HG02798 (cell line): Measurements from ENCODE around the gene CEP164.

Experiments used
- ATAC-seq: cut with Tn5 transposase; IDR thresholded peaks from one replicate; pipeline ENCODE4 v1.9.1; 2021; ENCODE audit warnings: mild to moderate bottlenecking; ENCODE audit not compliant: unreplicated experiment, poor library complexity

The CEP164 gene

DNA sequence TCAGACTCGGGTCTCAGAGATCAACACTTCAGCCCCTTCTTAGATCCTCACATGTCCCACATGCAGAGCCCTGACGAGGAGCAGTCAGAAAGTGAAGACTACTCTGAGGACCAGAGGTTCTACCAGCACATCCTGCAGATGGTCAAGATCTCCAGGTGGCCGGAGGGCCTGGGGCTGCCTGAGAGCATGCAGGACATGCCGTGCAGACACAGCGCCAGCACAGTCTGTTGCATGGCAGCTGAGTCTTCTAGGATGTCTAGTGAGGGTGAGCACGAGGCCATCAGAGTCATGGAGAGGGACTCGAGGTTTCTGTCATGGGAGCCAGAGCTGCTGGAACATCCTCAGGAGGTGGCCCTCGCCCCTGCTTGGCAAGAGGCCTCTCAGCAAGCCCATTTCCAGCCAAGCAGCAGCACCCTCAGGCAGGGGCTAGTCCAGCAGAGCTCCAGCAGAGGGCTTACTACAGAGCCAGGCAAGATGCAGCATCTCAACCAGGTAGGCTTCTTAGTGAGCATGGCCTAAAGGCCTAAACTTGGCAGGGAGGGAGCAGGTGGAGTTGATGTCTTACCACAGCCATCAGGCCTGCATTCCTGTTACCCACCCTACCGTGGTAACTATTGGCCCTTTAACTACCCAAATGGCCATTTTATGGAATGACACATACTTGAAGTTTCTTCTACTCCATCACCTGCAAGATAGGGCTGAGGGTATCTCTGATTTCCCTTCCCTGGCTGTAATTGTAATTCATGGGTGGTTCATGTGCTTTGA is 28.7 kb downstream of the CEP164 start:
- no peak for ATAC-seq

DNA sequence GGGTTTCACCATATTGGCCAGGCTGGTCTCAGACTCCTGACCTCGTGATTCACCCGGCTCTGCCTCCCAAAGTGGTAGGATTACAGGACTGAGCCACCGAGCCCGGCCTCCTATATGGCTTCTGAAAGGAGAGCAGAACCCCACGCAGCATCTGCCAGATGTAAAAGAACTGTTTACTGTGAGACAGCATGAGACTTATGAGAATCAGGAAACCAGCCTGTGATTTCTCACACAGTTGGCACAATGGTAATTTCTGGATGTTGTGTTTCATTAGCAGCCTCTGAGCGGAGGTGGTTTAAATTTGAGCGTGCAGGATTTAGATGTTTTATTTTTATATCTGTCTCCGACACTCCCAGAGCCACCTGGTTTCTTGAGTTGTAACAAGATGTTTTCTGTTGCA is 33.8 kb downstream of the CEP164 start:
- ATAC-seq = no peak

DNA sequence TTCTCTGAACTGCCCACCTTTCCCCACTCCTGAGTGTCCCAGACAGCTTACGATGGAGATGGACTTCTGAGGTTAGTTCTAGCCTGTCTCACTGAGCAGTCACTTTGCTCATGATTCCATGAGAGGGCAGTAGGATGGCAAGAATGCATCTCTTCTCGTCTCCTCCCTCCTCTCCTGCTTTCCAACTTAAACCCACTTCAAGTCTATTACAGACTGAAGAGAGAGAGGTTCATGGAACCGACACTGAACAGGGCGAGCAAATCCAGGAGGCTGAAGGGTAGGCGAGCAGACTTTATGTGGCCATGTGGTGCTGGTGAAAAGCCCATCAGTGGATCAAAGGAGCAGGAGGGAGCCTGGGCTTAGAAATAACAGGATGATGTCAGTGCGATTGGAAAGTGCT is 38.6 kb downstream of the CEP164 start:
- ATAC-seq = no peak

DNA sequence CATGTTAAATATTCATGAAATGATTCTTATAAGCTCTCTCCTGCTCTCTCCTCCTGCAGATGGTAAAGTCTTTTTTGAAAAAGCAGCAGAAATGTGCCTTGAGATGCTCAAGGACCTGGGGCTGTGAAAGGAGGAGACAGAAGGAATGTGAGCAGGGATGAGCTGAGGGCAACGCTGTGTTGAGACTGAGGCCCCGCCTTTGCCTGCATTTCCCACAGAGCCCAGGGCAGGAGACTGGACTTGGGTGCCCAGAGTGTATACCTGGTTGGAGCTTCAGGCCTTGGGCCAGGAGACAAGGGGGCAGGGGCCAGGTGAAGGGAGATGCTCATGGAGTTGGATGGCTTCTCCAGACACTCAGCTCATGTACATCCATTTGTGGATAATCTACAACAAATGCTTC is 39.2 kb downstream of the CEP164 start:
- no peak for ATAC-seq

DNA sequence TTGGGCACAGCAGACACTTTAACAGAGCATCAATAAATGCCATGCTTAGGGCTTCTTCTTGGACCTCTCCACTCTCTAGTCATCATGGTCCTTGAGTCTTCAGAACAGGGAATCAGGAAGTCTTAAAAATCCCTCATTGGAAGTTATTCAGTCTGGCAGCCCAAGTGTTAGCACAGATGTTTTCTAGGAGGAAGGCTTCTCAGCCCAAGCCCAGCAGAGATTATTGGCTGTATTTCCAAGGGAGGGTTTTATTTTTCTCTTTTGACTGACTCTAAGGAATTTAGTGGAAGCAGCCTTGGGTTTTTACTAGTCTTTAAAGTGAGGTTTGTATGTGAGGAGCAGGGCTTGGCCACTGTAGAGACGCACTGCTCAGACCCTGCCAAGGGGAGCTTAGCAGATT is 41.9 kb downstream of the CEP164 start:
- no peak for ATAC-seq

DNA sequence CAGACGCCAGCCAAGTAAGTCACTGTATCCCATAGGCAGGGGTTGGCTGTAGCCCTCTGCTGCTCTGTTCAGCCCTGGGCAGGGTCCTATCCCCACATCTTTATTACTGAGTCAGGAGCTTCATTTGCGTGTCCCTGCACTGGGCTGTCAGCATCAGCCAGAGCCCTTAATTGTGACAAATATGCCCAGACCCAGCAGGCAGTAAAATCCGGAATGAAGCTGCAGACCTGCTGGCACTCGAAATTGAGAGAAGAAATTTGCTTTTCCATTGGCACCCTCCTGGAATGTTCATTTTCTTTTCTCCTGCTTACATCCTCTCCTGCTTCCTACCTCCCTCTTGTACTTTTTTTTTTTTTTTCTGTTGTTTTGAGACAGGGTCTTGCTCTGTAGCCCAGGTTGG is 43.8 kb downstream of the CEP164 start:
- ATAC-seq = no peak

DNA sequence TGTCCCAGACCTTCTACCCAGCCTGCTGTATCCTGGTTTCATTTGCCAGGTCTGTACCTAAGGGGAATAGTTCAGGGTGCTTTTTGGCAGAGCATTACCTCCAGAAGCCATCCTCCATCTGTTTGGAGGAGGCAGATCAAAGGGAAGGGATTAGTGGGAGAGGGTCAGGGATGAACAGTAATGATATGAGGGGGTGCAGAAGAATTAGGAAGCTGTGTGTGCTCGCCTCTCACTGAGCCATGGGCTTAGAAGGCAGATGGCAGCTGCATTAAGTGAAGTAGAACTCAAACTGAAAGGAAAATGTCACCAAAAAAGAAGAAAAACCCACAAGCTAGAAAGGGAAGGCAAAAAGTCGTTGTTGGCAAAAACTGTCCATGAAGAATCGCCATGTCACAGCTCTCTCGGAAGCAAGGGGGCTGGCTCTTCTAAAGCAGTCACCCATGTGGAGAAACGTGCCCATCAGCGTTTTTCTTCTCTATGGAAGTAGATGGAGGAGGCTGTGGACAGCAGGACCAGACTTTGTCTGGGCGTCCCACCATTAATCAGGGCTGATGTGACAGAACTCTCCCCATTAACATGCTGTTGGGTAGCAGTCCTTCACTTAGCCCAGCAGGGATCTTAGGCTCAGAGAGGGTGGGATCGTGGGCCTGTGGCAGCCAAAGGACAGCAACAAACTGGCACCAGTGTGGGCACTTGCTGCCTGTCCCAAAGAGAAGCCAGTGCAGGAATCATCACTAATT is 46.8 kb downstream of the CEP164 start:
- no peak for ATAC-seq

DNA sequence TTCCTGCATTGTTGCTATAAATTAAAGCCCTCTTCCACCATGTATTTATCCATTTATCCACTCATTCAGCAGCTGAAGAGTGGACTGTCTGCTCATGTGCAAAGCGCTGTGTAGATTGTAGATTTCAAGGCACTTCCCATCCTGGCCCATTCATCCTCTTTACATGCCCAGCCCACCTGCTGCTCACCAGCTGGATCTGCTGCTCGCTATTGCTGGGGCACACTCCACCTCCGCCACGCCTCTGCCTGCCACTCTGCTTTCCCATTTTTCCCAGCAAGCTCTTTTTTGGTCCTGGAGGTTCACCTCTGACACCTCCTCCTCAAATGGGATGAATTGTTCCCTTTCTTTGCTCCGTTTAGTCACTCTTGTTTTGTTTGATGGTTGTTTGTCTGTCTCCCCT is 48.3 kb downstream of the CEP164 start:
- ATAC-seq = no peak

DNA sequence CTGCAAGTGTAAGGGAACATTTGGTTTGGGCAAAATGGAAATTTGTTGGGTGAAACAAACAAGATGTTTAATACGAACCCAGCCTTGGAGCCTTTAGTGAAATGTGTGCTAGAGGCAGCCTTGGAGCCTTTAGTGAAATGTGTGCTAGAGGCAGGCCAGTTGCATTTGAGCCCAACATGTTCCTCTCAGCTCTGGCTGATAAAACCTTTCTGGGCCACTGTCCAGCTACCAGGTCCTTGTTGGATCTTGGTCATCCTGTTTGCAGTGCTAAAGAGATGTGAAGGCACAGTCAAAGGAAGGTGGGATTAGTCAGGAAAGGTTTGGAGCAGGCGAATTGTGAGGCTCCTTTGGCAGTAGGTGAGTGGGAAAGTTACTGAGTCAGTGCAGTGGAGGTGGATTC is 48.9 kb downstream of the CEP164 start:
- no peak for ATAC-seq

DNA sequence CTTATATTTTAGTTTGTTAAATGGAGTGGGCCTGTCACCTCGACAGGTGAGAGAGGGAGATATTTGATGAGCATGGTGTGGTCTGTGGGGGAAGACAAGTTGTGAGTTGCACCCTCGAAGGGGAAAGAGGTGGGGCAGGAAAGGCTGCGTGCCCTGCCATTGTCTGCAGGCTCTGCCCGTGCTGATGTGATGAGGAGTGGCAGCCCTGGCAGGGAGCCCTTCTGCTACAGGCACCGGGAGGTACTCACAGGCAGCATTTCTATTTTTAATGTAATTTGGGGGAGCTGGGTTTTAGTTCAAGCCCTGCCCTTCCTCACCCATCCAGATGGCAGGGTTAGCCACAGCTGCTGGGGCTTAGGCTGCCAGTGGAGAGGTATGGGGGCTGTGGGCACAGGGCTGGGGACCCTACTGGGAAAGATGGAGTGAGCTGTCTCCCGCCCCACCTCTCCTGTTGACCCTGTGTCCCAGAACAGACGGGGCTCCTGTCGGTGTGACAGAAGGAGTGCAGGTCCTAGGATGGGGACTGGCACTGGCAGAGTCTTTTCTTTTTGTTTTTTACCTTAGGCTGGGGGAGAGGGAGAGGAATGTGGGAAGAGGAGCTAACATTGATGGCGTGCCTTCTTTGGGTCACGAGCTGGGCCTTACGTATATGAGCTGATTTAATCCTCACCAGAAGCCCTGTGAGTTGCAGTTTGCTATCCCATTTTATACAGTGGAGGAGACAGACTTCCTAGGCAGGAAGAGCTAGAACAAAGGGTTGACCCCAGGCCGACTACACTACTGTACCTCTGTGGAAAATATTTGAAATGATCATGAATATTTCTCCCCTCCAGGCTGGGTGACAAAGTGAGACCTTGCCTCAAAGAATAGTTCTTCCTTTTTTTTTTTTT is 51.6 kb downstream of the CEP164 start:
- no peak for ATAC-seq

DNA sequence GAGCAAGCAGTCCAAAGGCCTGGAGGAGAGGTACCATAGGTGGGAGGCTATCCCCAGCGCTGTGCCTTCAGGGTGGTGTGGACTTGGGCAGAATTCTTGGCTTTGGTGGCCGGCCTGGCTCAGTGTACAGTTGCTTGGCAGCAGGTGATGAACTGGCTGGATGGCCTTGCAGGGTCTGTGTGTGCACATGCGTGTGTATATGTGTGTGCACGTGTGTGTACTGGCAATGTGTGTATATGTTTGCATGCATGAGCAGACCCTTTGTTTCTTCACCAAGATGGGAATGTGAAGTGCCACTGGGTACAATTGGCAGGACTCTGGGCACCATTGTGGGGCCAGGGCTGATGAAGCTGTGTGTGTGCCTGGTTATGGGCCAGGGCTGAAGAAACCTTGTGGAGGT is 53.0 kb downstream of the CEP164 start:
- ATAC-seq = no peak

DNA sequence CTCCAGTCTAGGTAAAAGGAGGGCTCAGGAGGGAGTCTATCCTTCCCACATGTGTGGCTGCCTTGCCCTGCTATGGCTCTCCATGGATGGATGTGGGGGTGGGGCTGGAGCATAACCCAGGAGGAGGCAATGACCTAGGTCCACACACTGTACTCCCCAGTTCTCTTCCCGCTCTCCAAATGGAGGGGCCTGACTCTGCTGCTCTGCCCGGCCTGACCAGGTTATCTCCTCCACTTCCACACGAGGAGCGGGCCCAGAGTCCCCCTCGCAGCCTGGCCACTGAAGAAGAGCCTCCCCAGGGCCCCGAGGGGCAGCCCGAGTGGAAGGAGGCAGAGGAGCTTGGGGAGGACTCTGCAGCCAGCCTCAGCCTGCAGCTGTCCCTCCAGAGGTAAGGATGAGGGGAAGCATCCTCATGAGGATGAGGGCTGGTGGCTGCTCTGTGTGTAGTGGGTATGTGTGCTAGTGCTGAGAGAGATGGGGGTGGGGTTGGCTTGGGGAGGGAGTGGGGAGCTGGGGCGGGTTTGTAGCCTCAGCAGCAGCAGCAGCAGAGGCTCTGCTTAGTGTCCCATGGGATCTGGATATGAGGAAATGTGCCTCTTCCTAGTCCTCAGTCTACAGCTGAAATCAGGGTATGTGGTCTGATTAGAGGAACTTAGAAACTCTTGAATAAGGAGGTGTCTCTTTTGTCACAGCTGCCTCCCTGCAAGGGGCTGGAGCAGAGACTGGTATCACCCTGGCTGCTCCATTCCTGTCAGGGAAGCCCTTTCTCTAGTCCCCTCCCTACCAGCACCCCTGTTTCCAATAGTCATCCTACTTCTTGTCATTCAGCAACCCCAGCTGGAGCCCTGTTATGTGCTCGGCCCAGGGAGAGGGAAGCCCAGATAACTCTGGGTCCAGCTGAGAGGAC is 54.1 kb downstream of the CEP164 start:
- ATAC-seq = no peak

DNA sequence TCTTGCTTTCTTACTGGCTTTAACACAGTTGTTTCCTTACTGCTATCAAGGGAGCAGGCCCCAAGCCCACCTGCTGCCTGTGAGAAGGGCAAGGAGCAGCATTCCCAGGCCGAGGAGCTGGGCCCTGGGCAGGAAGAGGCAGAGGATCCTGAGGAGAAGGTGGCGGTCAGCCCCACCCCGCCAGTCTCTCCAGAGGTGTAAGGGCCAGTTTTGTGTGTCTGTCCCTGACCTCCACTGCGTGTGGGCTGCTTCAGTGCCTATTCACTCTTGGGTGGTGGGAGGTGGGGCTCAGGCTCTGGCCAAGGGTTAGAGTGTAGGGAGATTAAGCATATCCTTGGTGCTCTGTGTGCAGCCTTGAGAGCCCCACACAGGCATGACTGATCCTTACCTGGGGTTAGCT is 55.1 kb downstream of the CEP164 start:
- no peak for ATAC-seq

DNA sequence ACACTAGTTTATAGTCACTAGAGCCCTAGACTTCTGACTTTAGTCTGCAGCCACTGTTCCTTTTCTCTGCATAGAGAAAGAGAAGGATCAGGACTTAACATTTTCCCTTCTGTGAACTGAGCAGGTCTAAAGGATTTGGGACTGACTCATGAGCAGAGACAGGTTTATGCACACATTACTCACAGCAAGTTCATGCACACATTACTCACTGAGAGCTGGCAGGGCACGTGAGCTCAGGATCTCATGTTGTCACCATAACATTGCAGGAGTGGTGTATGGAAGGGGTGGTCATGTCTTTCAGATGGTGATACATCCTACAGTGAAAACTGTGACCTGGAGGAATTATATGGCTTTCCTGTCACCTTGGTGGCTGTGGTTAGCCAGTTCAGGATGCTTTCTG is 56.4 kb downstream of the CEP164 start:
- ATAC-seq = no peak

DNA sequence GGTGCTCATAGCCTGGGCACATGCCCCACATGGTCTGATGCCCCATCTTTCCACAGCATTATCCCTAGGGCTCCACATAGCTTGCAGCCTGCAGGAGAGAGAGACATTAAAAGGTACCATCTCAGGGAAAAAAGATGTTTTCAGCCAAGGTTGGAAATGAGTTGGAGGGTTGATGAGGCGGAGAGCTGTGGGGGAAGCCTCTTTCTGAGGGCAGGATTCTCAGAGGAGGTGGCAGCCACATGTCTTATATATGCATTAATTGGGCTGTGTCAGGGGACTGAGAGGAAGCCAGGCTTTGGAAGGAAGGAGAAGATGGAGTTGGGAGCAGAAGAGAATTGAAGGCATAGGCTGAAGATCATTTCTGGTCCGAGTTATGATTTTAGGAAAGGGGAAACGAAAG is 57.8 kb downstream of the CEP164 start:
- no peak for ATAC-seq

DNA sequence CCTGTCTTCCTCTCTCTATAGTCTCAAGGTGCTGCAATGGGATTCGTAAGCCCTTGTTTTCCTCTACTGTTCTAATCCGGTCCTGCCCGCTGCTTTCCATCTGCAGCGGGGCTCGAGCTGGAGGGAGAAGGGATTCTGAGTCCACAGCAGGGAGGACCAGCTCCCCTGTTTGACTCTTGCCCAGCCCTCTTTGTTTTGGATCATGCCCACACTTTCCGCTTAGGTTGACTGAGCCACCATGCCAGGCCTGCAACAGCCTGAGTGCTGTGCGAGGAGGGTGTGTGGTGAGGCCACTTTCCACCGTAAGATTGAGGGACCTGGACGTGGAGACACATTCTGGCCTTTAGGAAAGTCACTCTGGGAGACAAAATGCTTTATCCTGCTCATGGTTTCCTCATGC is 58.3 kb downstream of the CEP164 start:
- ATAC-seq = no peak

DNA sequence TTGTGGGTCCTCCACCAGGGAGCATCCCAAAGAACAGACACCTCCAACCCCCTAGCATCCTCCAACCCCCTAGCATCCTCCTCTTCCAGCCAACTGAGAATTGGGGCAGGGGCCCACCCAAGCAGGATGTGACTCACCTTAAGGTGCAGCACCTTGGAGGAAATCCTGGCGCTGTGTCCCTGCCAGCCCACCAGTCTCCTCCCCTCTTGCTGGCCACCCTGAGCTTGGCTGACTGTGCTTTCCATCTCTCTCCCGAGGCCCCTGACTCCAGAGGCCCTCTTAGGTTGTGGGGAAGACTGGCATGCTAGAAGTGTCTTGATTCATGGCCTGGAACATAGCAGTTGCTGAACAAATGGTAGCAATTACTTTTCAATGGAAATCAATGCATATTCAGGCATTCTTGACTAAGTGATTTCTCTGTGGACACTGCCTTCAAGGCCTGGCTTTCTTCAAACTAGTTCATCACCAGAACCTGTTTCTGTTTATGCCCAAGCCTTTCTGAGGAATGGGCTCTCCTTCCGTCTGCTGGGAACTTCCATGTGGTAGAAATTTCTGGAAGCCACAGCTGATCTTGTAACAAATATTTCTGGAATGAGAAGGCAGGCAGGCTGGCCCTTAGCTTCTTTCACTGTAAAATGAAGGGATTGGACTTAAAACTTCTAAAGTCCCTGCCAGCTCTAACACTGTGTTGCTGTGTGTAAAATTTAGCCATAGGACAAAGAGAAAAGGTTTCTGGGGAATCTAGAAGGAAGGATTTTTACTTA is 60.5 kb downstream of the CEP164 start:
- no peak for ATAC-seq

DNA sequence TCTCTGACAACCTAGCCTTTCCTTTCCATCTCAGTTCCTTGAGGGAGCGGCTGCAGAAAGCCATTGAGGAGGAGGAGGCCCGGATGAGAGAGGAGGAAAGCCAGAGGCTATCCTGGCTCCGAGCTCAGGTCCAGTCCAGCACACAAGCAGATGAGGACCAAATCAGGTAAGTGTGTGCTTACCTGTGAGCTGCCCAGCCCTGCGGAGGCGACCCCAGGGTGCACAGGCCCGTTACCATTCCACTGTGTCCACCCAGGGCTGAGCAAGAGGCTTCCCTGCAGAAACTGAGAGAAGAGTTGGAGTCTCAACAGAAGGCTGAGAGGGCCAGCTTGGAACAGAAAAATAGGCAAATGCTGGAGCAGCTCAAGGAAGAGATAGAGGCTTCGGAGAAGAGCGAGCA is 63.1 kb downstream of the CEP164 start:
- ATAC-seq = no peak

DNA sequence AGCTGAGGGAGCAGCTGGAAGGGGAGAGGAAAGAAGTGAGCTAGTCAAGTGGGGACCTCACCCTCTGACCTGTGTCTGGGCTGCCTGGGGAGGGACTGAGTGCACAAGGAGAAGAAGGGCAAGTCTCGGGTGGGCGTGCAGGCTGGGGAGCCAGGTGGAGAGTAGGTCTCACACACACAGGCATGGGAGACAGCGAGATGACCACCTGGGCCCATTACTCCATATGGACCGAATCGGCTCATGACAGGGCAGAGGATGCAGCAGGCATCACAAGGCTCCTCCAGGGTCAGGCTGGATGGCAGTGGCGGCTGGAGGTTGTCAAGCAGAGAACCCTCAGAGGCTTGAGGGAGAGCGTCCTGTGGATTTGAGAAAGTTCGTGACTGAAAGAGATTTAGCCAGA is 63.5 kb downstream of the CEP164 start:
- ATAC-seq = no peak
